Sigmoid colon (tissue), 7 donors: ENCODE data around the gene OTX1. TPM values are rescaled to one million over a fixed set of nuclear protein-coding genes. Genes with fewer than 3 reads are reported as not detected.

Experiments used
- DNase-seq: peaks from one replicate; pipeline ENCODE4 v3.0.0-alpha.2; 2019
- H3K27ac ChIP-seq, 4 donors: fragments of 200-600 bp; sonication (generic); one replicate each; pipeline ENCODE4 v1.5.1; 2016 to 2019; ENCODE audit warnings: mild to moderate bottlenecking in 1 of 4
- H3K27me3 ChIP-seq, 3 donors: fragments of 200-600 bp; sonication (generic); one replicate each; pipeline ENCODE4 v1.5.1; 2019; ENCODE audit warnings: mild to moderate bottlenecking in 1 of 3
- H3K36me3 ChIP-seq, 4 donors: fragments of 200-600 bp; sonication (generic); one replicate each; pipeline ENCODE4 v1.5.1; 2016 to 2019
- H3K4me1 ChIP-seq, 4 donors: fragments of 200-600 bp; sonication (generic); one replicate each; pipeline ENCODE4 v1.5.1; 2017 to 2019
- H3K4me3 ChIP-seq, 4 donors: fragments of 200-600 bp; sonication (generic); one replicate each; pipeline ENCODE4 v1.5.1; 2017 to 2019; ENCODE audit warnings: mild to moderate bottlenecking in 2 of 4, moderate library complexity in 1 of 4
- H3K9me3 ChIP-seq, 4 donors: fragments of 200-600 bp in 3 of 4; sonication (generic) in 3 of 4; one replicate each; pipeline versions ENCODE4 v1.5.1 to v1.6.1; 2013 to 2019
- EP300 ChIP-seq, 4 donors: sonication (generic); formaldehyde crosslinking; IDR thresholded peaks; one replicate each; pipeline ENCODE4 v1.6.1; 2017; ENCODE audit warnings: antibody characterized with exemption in 4 of 4
- POLR2A ChIP-seq, 2 donors: fragments of 450-650 bp; IDR thresholded peaks; one replicate each; pipeline ENCODE4 v1.6.1; 2016; ENCODE audit warnings: antibody characterized with exemption in 2 of 2, mild to moderate bottlenecking in 2 of 2, moderate library complexity in 2 of 2
- POLR2AphosphoS5 ChIP-seq, 4 donors: sonication (generic); formaldehyde crosslinking; IDR thresholded peaks; one replicate each; pipeline ENCODE4 v1.6.1; 2017; ENCODE audit warnings: antibody characterized with exemption in 4 of 4
- WGBS, 2 donors: extraction: QIAGEN DNeasy Blood & Tissue Kit; methylation state at CpG; one replicate each; pipeline ENCODE4 v1.1.7; 2013; 5-methylcytosine and 5-hydroxymethylcytosine counted together
- intact Hi-C: fragments of 100-400 bp; cut with DNase I; formaldehyde crosslinking; loops from one replicate; pipeline ENCODE4 v1.15.1; 2023
- polyA plus RNA-seq, 3 donors: library from polyadenylated mRNA; stranded (reverse); fragments of 200-250 nt; gene quantifications; one replicate each; pipeline ENCODE4 v1.2.3, GENCODE V29; 2013
- total RNA-seq, 4 donors: library from RNA; depleted of rRNA; stranded (reverse); fragments of >200 nt; gene quantifications; one replicate each; pipeline ENCODE4 v1.1.0, GENCODE V29; 2016
- TF ChIP-seq, protein P1 (sequence below), 4 experiments: fragments of 450-650 bp in 3 of 4; fragments of 200-600 bp in 1 of 4; IDR thresholded peaks; one replicate each; pipeline ENCODE4 v1.5.1; 2016 to 2019; ENCODE audit warnings: antibody characterized with exemption in 4 of 4, mild to moderate bottlenecking in 3 of 4, moderate library complexity in 2 of 4
- donor health status: healthy with polysubstance abuse.
- donor health status: Bipolar disorder and iron deficiency.
- donor health status: healthy.

The OTX1 gene
- total and polyA plus RNA-seq, 7 donors: 0.54 TPM; not detected in 6

GRCh38 chr2:63008838-63009237 lies 41.8 kb upstream of the OTX1 start:
- no peak overlapping the region for H3K4me3 ChIP-seq
- H3K27ac ChIP-seq: no peak overlapping the region
- H3K4me1 ChIP-seq: no peaks in the 10 kb centered on the region
- H3K9me3 ChIP-seq: no peaks in the 10 kb centered on the region
- intact Hi-C loops: loop anchor here (10.0 kb wide), 1 partner anchor 554 kb away; no protein-coding TSS in a partner anchor
- 90 to 98% methylated on average over 1 of the region's 1 CpG for WGBS, 2 donors
- no peaks in the 10 kb centered on the region for H3K27me3 ChIP-seq
- TF ChIP-seq, protein P1, sequence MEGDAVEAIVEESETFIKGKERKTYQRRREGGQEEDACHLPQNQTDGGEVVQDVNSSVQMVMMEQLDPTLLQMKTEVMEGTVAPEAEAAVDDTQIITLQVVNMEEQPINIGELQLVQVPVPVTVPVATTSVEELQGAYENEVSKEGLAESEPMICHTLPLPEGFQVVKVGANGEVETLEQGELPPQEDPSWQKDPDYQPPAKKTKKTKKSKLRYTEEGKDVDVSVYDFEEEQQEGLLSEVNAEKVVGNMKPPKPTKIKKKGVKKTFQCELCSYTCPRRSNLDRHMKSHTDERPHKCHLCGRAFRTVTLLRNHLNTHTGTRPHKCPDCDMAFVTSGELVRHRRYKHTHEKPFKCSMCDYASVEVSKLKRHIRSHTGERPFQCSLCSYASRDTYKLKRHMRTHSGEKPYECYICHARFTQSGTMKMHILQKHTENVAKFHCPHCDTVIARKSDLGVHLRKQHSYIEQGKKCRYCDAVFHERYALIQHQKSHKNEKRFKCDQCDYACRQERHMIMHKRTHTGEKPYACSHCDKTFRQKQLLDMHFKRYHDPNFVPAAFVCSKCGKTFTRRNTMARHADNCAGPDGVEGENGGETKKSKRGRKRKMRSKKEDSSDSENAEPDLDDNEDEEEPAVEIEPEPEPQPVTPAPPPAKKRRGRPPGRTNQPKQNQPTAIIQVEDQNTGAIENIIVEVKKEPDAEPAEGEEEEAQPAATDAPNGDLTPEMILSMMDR (IDR thresholded peaks at IDR 0.05): no peak
- no peak for TF ChIP-seq POLR2A (IDR thresholded peaks at IDR 0.05)
- TF ChIP-seq POLR2AphosphoS5 (IDR thresholded peaks at IDR 0.05): no peak
- TF ChIP-seq EP300 (IDR thresholded peaks at IDR 0.05): no peak
- peaks cover 0 to 35% (median 0%) of the 10 kb centered on the region in 4 donors for H3K36me3 ChIP-seq
- DNase-seq: no peak

GRCh38 chr2:63009490-63009889 lies 41.1 kb upstream of the OTX1 start:
- peaks cover 0 to 28% (median 0%) of the 10 kb centered on the region in 4 donors for H3K36me3 ChIP-seq
- H3K27ac ChIP-seq: no peak overlapping the region
- no peaks in the 10 kb centered on the region for H3K4me1 ChIP-seq
- TF ChIP-seq POLR2A (IDR thresholded peaks at IDR 0.05): no peak
- TF ChIP-seq EP300 (IDR thresholded peaks at IDR 0.05): no peak
- TF ChIP-seq, protein P1 (IDR thresholded peaks at IDR 0.05): no peak
- no peak for TF ChIP-seq POLR2AphosphoS5 (IDR thresholded peaks at IDR 0.05)
- H3K27me3 ChIP-seq: no peaks in the 10 kb centered on the region
- no peak overlapping the region for H3K4me3 ChIP-seq
- intact Hi-C loops: loop anchor here (10.0 kb wide), 1 partner anchor 555 kb away; no protein-coding TSS in a partner anchor
- no peaks in the 10 kb centered on the region for H3K9me3 ChIP-seq
- no peak for DNase-seq

GRCh38 chr2:63012541-63012940 lies 38.1 kb upstream of the OTX1 start:
- intact Hi-C loops: no loop called here
- Histone ChIP-seq H3K27me3 (no peaks in the 10 kb centered on the region), H3K36me3 (peaks cover 0 to 31% (median 9%) of the 10 kb centered on the region in 4 donors), H3K27ac (no peak overlapping the region), H3K9me3 (no peaks in the 10 kb centered on the region), H3K4me1 (no peaks in the 10 kb centered on the region), H3K4me3 (no peak overlapping the region)
- 89 to 95% methylated on average over 1 of the region's 1 CpG for WGBS, 2 donors
- DNase-seq: no peak
- no peak for TF ChIP-seq POLR2AphosphoS5 (IDR thresholded peaks at IDR 0.05)

DNA sequence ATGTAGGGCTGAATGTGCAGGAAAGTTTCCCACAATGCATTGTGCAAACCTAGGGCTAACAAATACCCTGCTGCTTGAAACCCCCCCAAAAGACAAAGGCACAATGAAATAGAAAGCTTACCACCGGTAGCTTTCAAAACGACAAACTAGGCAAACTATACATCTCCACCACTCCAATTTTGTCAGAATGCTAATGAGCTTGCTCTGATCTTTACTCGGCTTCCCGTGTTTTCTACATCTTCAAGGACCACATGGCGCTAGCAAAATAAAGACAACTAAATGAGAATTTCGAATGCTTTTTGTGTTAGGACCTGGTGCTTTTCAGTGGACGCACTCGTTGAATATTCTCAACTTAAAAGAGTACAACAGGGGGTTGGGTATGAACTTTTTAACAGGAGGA lies 37.2 kb upstream of the OTX1 start:
- DNase-seq: no peak
- H3K4me3 ChIP-seq: no peak overlapping the region
- intact Hi-C loops: no loop called here
- TF ChIP-seq POLR2A (IDR thresholded peaks at IDR 0.05): no peak
- no peak for TF ChIP-seq EP300 (IDR thresholded peaks at IDR 0.05)
- TF ChIP-seq, protein P1 (IDR thresholded peaks at IDR 0.05): no peak
- TF ChIP-seq POLR2AphosphoS5 (IDR thresholded peaks at IDR 0.05): no peak
- no peaks in the 10 kb centered on the region for H3K27me3 ChIP-seq
- H3K4me1 ChIP-seq: no peaks in the 10 kb centered on the region
- peaks cover 0 to 35% (median 9%) of the 10 kb centered on the region in 4 donors for H3K36me3 ChIP-seq
- no peak overlapping the region for H3K27ac ChIP-seq
- WGBS, 2 donors: 93 to 97% methylated on average over 8 of the region's 8 CpGs
- no peaks in the 10 kb centered on the region for H3K9me3 ChIP-seq

- WGBS, 2 donors: 96 to 98% methylated on average over 3 of the region's 3 CpGs
- H3K4me1 ChIP-seq: no peaks in the 10 kb centered on the region
- TF ChIP-seq, protein P1 (IDR thresholded peaks at IDR 0.05): no peak
- TF ChIP-seq EP300 (IDR thresholded peaks at IDR 0.05) (no peak), POLR2AphosphoS5 (IDR thresholded peaks at IDR 0.05) (no peak), POLR2A (IDR thresholded peaks at IDR 0.05) (no peak)
- intact Hi-C loops: no loop called here
- peaks cover 0 to 35% (median 9%) of the 10 kb centered on the region in 4 donors for H3K36me3 ChIP-seq
- H3K27ac ChIP-seq: no peak overlapping the region
- DNase-seq: no peak
- H3K4me3 ChIP-seq: no peak overlapping the region
- no peaks in the 10 kb centered on the region for H3K9me3 ChIP-seq
- no peaks in the 10 kb centered on the region for H3K27me3 ChIP-seq
Measured at GRCh38 chr2:63015389-63015788, 35.2 kb upstream of the OTX1 start.
